Lower leg skin (tissue), 4 donors: ENCODE measurements around the gene CMSS1. TPM values are rescaled to one million over a fixed set of nuclear protein-coding genes. Genes with fewer than 3 reads are reported as not detected.
A peak's percentile ranks its signal among the peaks of the same experiment; 100 is the strongest.

Source experiments
- DNase-seq, 2 donors: peaks; one replicate each; pipeline ENCODE4 v3.0.0-alpha.2; 2019; ENCODE audit warnings: low spot score in 2 of 2
- H3K4me3 ChIP-seq: fragments of 200-600 bp; sonication (generic); 2 replicates; pipeline ENCODE4 v1.5.1; 2017; ENCODE audit warnings: mild to moderate bottlenecking, low read depth; ENCODE audit not compliant: poor library complexity, severe bottlenecking
- POLR2A ChIP-seq, 2 donors: fragments of 450-650 bp; IDR thresholded peaks; one replicate each; pipeline ENCODE4 v1.6.1; 2016 to 2017; ENCODE audit warnings: antibody characterized with exemption in 2 of 2, mild to moderate bottlenecking in 1 of 2, moderate library complexity in 1 of 2
- WGBS, 2 donors: methylation state at CpG; one replicate each; pipeline ENCODE4 v1.1.5; 2018; 5-methylcytosine and 5-hydroxymethylcytosine counted together
- intact Hi-C: fragments of 100-400 bp; cut with DNase I; formaldehyde crosslinking; loops from one replicate; pipeline ENCODE4 v1.15.0; 2023; ENCODE audit warnings: low total_unique reads
- total RNA-seq, 4 donors: library from RNA; depleted of rRNA; stranded (reverse); fragments of >200 nt; gene quantifications; one replicate each; pipeline ENCODE4 v1.1.0, GENCODE V29; 2016
- TF ChIP-seq, protein P1 (sequence below), 3 donors: fragments of 450-650 bp; IDR thresholded peaks; one replicate each; pipeline ENCODE4 v1.5.1; 2016; ENCODE audit warnings: antibody characterized with exemption in 3 of 3, mild to moderate bottlenecking in 3 of 3, moderate library complexity in 2 of 3

The CMSS1 gene
- total RNA-seq, 4 donors from 2014 or later, result 3.7 to 13.2 (median 7.5) TPM

DNA sequence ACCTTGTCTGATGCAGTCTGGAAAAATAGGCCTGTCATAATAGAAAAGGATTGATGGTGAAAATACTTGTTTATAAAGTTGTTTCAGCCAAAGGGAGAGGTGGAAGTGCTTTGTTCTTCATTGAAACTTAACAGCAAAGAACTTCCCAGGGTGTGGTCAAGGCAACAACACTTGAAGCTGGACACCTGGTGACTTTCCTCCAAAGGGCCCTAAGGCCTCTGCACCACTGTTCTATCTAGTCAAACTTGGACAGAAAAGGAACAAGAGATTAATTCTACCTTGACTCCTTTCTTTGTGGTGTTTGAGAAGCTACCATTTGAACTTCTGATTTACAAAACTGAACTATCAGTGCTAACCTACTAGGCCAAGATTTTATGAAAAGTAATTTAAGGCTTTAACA, 102.0 kb downstream of the CMSS1 start:
- no peak for DNase-seq
- H3K4me3 ChIP-seq, result no peak overlapping the region
- intact Hi-C loops, result no loop called here
- TF ChIP-seq, protein P1, sequence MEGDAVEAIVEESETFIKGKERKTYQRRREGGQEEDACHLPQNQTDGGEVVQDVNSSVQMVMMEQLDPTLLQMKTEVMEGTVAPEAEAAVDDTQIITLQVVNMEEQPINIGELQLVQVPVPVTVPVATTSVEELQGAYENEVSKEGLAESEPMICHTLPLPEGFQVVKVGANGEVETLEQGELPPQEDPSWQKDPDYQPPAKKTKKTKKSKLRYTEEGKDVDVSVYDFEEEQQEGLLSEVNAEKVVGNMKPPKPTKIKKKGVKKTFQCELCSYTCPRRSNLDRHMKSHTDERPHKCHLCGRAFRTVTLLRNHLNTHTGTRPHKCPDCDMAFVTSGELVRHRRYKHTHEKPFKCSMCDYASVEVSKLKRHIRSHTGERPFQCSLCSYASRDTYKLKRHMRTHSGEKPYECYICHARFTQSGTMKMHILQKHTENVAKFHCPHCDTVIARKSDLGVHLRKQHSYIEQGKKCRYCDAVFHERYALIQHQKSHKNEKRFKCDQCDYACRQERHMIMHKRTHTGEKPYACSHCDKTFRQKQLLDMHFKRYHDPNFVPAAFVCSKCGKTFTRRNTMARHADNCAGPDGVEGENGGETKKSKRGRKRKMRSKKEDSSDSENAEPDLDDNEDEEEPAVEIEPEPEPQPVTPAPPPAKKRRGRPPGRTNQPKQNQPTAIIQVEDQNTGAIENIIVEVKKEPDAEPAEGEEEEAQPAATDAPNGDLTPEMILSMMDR (IDR thresholded peaks at IDR 0.05), result no peak
- no peak for TF ChIP-seq POLR2A (IDR thresholded peaks at IDR 0.05)

DNA sequence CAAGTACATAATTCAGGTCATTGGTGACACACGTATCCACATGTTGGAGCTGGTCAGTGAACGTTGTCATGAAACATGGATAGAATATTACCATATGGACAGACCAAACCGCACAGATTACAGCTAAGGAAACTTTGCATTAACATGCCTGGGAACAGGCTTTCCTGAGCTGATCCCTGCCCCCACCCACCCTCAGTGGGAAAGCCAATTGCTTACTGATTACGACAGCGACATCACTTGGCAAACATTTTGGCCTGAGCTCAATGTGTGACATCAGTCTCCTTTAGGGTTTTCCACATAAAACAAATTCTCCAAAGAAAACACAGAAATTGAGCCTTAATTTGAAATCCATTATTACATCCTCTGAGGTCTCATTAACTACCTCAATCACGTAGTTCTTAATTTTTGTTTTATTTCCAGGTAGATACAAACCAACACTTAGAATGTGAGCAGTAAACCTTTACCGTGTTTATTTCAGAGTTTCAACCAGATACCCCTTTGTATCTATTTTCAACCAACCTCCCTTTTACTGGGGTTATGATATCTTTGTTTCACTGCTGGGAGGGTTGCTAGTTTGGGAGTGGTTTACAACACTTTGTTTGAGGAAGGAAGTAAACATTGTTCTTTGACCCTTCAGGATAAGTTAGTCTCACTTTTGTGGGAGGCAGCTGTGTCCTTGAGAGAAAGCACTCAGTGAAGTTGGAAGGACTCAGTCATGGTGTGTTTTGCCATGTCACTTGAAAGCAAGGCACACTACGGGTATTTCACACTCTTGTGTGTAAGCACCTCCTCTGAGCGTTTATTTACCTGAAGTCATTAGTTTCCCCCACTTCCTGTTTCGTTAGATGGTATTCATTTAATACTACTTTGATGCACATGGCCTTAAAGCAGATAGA, 103.1 kb downstream of the CMSS1 start:
- intact Hi-C loops, result no loop called here
- peak; percentile 78 to 93 for DNase-seq
- TF ChIP-seq, protein P1 (IDR thresholded peaks at IDR 0.05), result no peak
- no peak for TF ChIP-seq POLR2A (IDR thresholded peaks at IDR 0.05)
- H3K4me3 ChIP-seq, result no peak overlapping the region
- 33 to 44% methylated on average over 10 of the region's 10 CpGs for WGBS, 2 donors

DNA sequence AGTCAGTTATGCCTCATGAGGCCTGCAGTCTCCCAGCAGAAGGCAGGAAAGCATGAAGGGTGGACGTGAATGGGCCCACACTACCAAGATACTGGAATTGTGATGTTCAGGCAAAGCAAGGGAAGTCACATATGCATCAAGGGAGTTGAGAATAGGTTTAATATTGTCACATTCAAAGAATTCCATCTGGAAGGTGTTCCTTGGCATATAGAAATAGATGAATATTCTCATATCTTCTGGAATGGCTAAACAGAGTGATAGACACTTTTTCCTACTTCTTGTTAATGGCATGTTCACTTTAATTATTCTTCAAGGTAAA, 103.7 kb downstream of the CMSS1 start:
- H3K4me3 ChIP-seq, result no peak overlapping the region
- WGBS, 2 donors, result 87 to 96% methylated on average over 1 of the region's 1 CpG
- intact Hi-C loops, result no loop called here
- TF ChIP-seq, protein P1 (IDR thresholded peaks at IDR 0.05), result no peak
- TF ChIP-seq POLR2A (IDR thresholded peaks at IDR 0.05), result no peak
- DNase-seq, result no peak

DNA sequence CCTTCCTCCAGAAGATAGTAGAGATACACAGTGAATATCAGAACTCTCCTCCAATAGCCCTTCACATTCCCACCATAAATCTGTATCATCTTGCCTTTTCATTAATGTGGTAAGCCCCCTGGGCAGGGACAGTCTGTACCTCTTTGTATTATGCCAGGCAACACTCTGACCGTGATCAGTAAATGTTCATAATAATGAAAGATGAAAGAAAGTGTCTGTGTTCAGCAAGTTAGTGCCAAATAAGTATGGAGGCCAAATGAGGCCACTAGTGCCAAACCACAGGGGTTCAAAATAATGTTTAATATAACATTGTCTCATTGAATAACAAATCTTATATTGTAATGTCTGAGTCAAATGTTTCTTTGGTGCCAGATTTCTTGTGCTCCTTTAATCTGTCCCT, 104.3 kb downstream of the CMSS1 start:
- H3K4me3 ChIP-seq, result no peak overlapping the region
- 50 to 73% methylated on average over 1 of the region's 1 CpG for WGBS, 2 donors
- TF ChIP-seq, protein P1 (IDR thresholded peaks at IDR 0.05), result no peak
- TF ChIP-seq POLR2A (IDR thresholded peaks at IDR 0.05), result no peak
- intact Hi-C loops, result no loop called here
- no peak for DNase-seq

DNA sequence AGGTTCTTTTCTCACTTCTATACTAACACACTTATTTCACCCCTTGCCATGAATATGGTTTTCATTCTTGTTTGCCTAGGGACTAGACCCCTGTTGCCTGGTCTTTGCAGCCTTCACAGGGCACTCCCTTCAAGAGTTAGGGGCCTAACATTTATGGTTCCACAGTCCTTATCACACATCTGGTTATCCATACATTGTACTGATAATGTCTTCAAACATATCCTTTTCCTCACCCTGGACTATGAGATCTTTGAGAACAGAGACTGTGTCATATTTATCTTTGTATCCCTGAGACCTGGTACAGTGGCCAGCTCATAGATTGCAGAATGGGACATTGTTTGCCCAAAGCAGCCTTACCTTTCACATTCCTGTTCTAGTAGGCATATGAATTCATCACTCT, 106.2 kb downstream of the CMSS1 start:
- intact Hi-C loops, result no loop called here
- TF ChIP-seq, protein P1 (IDR thresholded peaks at IDR 0.05), result no peak
- no peak for TF ChIP-seq POLR2A (IDR thresholded peaks at IDR 0.05)

More for the DNA sequence above, 106.2 kb downstream of the CMSS1 start:
- no peak for DNase-seq
- H3K4me3 ChIP-seq, result no peak overlapping the region
